Activated B cell treated with CpG ODN at 0.5 μM for 24 hours (primary cell): ENCODE data around the gene CNTN1. TPM values are rescaled to one million over a fixed set of nuclear protein-coding genes. Genes with fewer than 3 reads are reported as not detected.

Experiments
- ATAC-seq: fragments of 200-7000 bp; cut with Tn5 transposase; one replicate; pipeline ENCODE4 v1.10.0; 2021; ENCODE audit warnings: low read depth, mild to moderate bottlenecking, moderate library complexity
- CTCF ChIA-PET: fragments of 350-600 bp; sonication (Branson Sonifier 250); formaldehyde crosslinking; loops from one replicate; lab custom pipeline; 2021; ENCODE audit warnings: antibody characterized with exemption; lab: Charles Lee
- POLR2A ChIA-PET: fragments of 350-600 bp; sonication (Branson Sonifier 250); formaldehyde crosslinking; loops from one replicate; lab custom pipeline; 2021; ENCODE audit warnings: antibody characterized with exemption; lab: Charles Lee
- DNase-seq: peaks from one replicate; pipeline ENCODE4 v3.0.0; 2022
- H3K27ac Mint-ChIP-seq: one replicate; pipeline ENCODE4 v1.8.0; 2020; ENCODE audit warnings: mixed read lengths
- H3K27me3 Mint-ChIP-seq: one replicate; pipeline ENCODE4 v1.8.0; 2021; ENCODE audit warnings: mixed read lengths
- H3K36me3 Mint-ChIP-seq: one replicate; pipeline ENCODE4 v1.8.0; 2021; ENCODE audit warnings: low read depth, mixed read lengths
- H3K4me1 Mint-ChIP-seq: one replicate; pipeline ENCODE4 v1.8.0; 2021; ENCODE audit warnings: mixed read lengths
- H3K4me3 Mint-ChIP-seq: one replicate; pipeline ENCODE4 v1.8.0; 2020; ENCODE audit warnings: mild to moderate bottlenecking, mixed read lengths
- H3K9me3 Mint-ChIP-seq: one replicate; pipeline ENCODE4 v1.8.0; 2020; ENCODE audit warnings: mixed read lengths
- CTCF ChIP-seq: fragments of 200-600 bp; IDR thresholded peaks from one replicate; pipeline ENCODE4 v1.8.0; 2022; ENCODE audit warnings: antibody characterized with exemption, mild to moderate bottlenecking
- intact Hi-C: fragments of 100-400 bp; cut with micrococcal nuclease; formaldehyde crosslinking; loops from one replicate; pipeline ENCODE4 v1.15.1; 2024
- total RNA-seq: library from RNA; stranded (reverse); gene quantifications from 2 replicates; pipeline ENCODE4 v1.2.3, GENCODE V29; 2022

CNTN1 gene
- total RNA-seq, 1 donor from 2014 or later = not detected

- CTCF ChIA-PET = no interaction called here
- intact Hi-C loops = no loop called here
- no peak for ATAC-seq
- Mint-ChIP-seq H3K27ac (no peak overlapping the region), H3K4me1 (no peaks in the 10 kb centered on the region), H3K27me3 (no peaks in the 10 kb centered on the region), H3K4me3 (no peak overlapping the region), H3K36me3 (no peaks in the 10 kb centered on the region), H3K9me3 (no peaks in the 10 kb centered on the region)
- TF ChIP-seq CTCF = no peak
- DNase-seq = no peak
- POLR2A ChIA-PET = no interaction called here
Observed at GRCh38 chr12:41096797-41097196, 404.6 kb downstream of the CNTN1 start.

GRCh38 chr12:41100572-41100971 lies 408.3 kb downstream of the CNTN1 start:
- H3K4me3 Mint-ChIP-seq = no peak overlapping the region
- H3K9me3 Mint-ChIP-seq = no peaks in the 10 kb centered on the region
- no peak for ATAC-seq
- no peaks in the 10 kb centered on the region for H3K27me3 Mint-ChIP-seq
- no peak overlapping the region for H3K27ac Mint-ChIP-seq
- intact Hi-C loops = no loop called here
- ChIA-PET CTCF (no interaction called here), POLR2A (no interaction called here)
- no peaks in the 10 kb centered on the region for H3K36me3 Mint-ChIP-seq
- TF ChIP-seq CTCF = no peak
- H3K4me1 Mint-ChIP-seq = no peaks in the 10 kb centered on the region
- no peak for DNase-seq

GRCh38 chr12:41101806-41102205 lies 409.6 kb downstream of the CNTN1 start:
- DNase-seq (no peak), ATAC-seq (no peak)
- H3K4me3 Mint-ChIP-seq = no peak overlapping the region
- intact Hi-C loops = no loop called here
- no peaks in the 10 kb centered on the region for H3K4me1 Mint-ChIP-seq
- no peaks in the 10 kb centered on the region for H3K9me3 Mint-ChIP-seq
- H3K27me3 Mint-ChIP-seq = no peaks in the 10 kb centered on the region
- CTCF ChIA-PET = no interaction called here
- POLR2A ChIA-PET = no interaction called here
- no peaks in the 10 kb centered on the region for H3K36me3 Mint-ChIP-seq
- TF ChIP-seq CTCF = no peak
- no peak overlapping the region for H3K27ac Mint-ChIP-seq

GRCh38 chr12:41103614-41104013 lies 411.4 kb downstream of the CNTN1 start:
- DNase-seq = no peak
- ATAC-seq = no peak
- H3K36me3 Mint-ChIP-seq = no peaks in the 10 kb centered on the region
- no peak for TF ChIP-seq CTCF
- H3K4me3 Mint-ChIP-seq = no peak overlapping the region
- no peaks in the 10 kb centered on the region for H3K27me3 Mint-ChIP-seq
- POLR2A ChIA-PET = no interaction called here
- H3K4me1 Mint-ChIP-seq = no peaks in the 10 kb centered on the region
- H3K27ac Mint-ChIP-seq = no peak overlapping the region
- CTCF ChIA-PET = no interaction called here
- H3K9me3 Mint-ChIP-seq = no peaks in the 10 kb centered on the region
- intact Hi-C loops = no loop called here

GRCh38 chr12:41106315-41106714 lies 414.1 kb downstream of the CNTN1 start:
- Mint-ChIP-seq H3K36me3 (no peaks in the 10 kb centered on the region), H3K9me3 (no peaks in the 10 kb centered on the region), H3K4me3 (no peak overlapping the region), H3K27ac (no peak overlapping the region), H3K4me1 (no peaks in the 10 kb centered on the region), H3K27me3 (no peaks in the 10 kb centered on the region)
- ATAC-seq (no peak), DNase-seq (no peak)
- intact Hi-C loops = no loop called here
- POLR2A ChIA-PET = no interaction called here
- TF ChIP-seq CTCF = no peak
- CTCF ChIA-PET = no interaction called here
